Stomach (tissue), 9 donors: Measurements from ENCODE around the gene PHF21A. TPM values are rescaled to one million over a fixed set of nuclear protein-coding genes. Genes with fewer than 3 reads are reported as not detected.
A peak's percentile ranks its signal among the peaks of the same experiment; 100 is the strongest.
"Not testable (repeated sequence)": the region's sequence is repeated elsewhere in the genome, so short reads cannot be mapped to it uniquely, and the experiment has no call there.

ENCODE experiments used
- DNase-seq, 2 donors: peaks; one replicate each; pipeline versions ENCODE4 v3.0.0 to v3.0.0-alpha.2; 2013 to 2019
- H3K27ac ChIP-seq, 5 donors: fragments of 200-600 bp in 4 of 5; sonication (generic) in 4 of 5; one replicate each; pipeline ENCODE4 v1.5.1; 2013 to 2019; ENCODE audit warnings: mild to moderate bottlenecking in 1 of 5, moderate library complexity in 1 of 5
- H3K27me3 ChIP-seq, 3 donors: fragments of 200-600 bp; sonication (generic); one replicate each; pipeline ENCODE4 v1.5.1; 2017 to 2019; ENCODE audit warnings: mixed run types in 1 of 3
- H3K36me3 ChIP-seq, 4 donors: fragments of 200-600 bp; sonication (generic); 1 replicate in 3 of 4; 2 replicates in 1 of 4; pipeline ENCODE4 v1.5.1; 2016 to 2019
- H3K4me1 ChIP-seq, 4 donors: fragments of 200-600 bp; sonication (generic); one replicate each; pipeline ENCODE4 v1.5.1; 2016 to 2019
- H3K4me3 ChIP-seq, 4 donors: fragments of 200-600 bp; sonication (generic) in 3 of 4; one replicate each; pipeline ENCODE4 v1.5.1; 2016 to 2019; ENCODE audit warnings: mild to moderate bottlenecking in 1 of 4
- H3K9me3 ChIP-seq, 4 donors: fragments of 200-600 bp; sonication (generic); one replicate each; pipeline ENCODE4 v1.5.1; 2016 to 2019
- EP300 ChIP-seq: sonication (generic); formaldehyde crosslinking; IDR thresholded peaks from one replicate; pipeline ENCODE4 v1.6.1; 2017; ENCODE audit warnings: antibody characterized with exemption
- POLR2A ChIP-seq, 4 donors: fragments of 450-650 bp; IDR thresholded peaks; one replicate each; pipeline ENCODE4 v1.6.1; 2016; ENCODE audit warnings: antibody characterized with exemption in 4 of 4, control low read depth in 2 of 4, mild to moderate bottlenecking in 1 of 4, moderate library complexity in 1 of 4
- POLR2AphosphoS5 ChIP-seq, 3 donors: sonication (generic); formaldehyde crosslinking; IDR thresholded peaks; one replicate each; pipeline ENCODE4 v1.6.1; 2016; ENCODE audit warnings: antibody characterized with exemption in 3 of 3
- WGBS, 5 donors: extraction: QIAGEN DNeasy Blood & Tissue Kit in 3 of 5; methylation state at CpG; one replicate each; pipeline versions ENCODE4 v1.1.5 to v1.1.7; 2013 to 2018; 5-methylcytosine and 5-hydroxymethylcytosine counted together
- intact Hi-C: fragments of 100-400 bp; cut with DNase I; formaldehyde crosslinking; loops from one replicate; pipeline ENCODE4 v1.15.1; 2023; ENCODE audit warnings: low total_unique reads
- polyA plus RNA-seq, 3 donors: library from polyadenylated mRNA; stranded (reverse); fragments of 200-250 nt; gene quantifications; one replicate each; pipeline ENCODE4 v1.2.3, GENCODE V29; 2013
- total RNA-seq, 5 donors: library from RNA; depleted of rRNA; stranded (reverse); fragments of >200 nt; gene quantifications; one replicate each; pipeline versions ENCODE4 v1.1.0 to v1.2.3, GENCODE V29; 2014 to 2016
- TF ChIP-seq, protein P1 (sequence below), 7 experiments: fragments of 450-650 bp in 4 of 7; fragments of 200-600 bp in 3 of 7; sonication (generic) in 3 of 7; IDR thresholded peaks; one replicate each; pipeline ENCODE4 v1.5.1; 2016 to 2019; ENCODE audit warnings: antibody characterized with exemption in 7 of 7, control low read depth in 2 of 7, mild to moderate bottlenecking in 1 of 7
- donor health status: healthy with polysubstance abuse.
- donor health status: Bipolar disorder and iron deficiency.
- donor health status: healthy.

The PHF21A gene
- total and polyA plus RNA-seq, 8 donors: 6.1 to 67.0 (median 18.6) TPM

DNA sequence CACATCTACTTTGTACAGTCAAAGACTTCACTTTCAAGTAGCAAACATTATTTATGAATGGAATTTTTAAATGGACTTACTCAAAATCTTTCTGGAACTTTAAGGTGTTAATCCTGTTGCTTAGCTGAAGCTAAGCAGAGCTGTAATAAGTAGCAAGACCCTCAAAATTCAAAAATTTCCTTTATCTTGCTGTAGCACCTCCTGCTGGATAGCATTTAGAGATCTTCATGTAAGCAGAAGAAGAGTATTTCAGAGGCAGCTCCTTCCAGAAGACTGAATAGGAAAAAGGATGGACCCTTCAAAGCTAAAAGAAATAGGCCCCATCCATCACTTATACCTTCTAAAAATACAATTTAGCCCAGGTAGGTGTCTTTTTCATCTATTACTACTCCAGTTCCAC lies 3.4 kb downstream of the PHF21A start:
- peaks cover 18 to 74% (median 48%) of the 10 kb centered on the region in 4 donors for H3K4me1 ChIP-seq
- H3K36me3 ChIP-seq: no peaks in the 10 kb centered on the region
- H3K9me3 ChIP-seq: no peaks in the 10 kb centered on the region
- H3K27me3 ChIP-seq: no peaks in the 10 kb centered on the region
- peak overlapping the region in 2 of 5 donors; percentile 93 to 98 for H3K27ac ChIP-seq
- peak in 1 of 2 donors; percentile 10 for DNase-seq
- peak overlapping the region in 1 of 4 donors; percentile 88 for H3K4me3 ChIP-seq
- TF ChIP-seq EP300: no peak
- TF ChIP-seq, protein P1, sequence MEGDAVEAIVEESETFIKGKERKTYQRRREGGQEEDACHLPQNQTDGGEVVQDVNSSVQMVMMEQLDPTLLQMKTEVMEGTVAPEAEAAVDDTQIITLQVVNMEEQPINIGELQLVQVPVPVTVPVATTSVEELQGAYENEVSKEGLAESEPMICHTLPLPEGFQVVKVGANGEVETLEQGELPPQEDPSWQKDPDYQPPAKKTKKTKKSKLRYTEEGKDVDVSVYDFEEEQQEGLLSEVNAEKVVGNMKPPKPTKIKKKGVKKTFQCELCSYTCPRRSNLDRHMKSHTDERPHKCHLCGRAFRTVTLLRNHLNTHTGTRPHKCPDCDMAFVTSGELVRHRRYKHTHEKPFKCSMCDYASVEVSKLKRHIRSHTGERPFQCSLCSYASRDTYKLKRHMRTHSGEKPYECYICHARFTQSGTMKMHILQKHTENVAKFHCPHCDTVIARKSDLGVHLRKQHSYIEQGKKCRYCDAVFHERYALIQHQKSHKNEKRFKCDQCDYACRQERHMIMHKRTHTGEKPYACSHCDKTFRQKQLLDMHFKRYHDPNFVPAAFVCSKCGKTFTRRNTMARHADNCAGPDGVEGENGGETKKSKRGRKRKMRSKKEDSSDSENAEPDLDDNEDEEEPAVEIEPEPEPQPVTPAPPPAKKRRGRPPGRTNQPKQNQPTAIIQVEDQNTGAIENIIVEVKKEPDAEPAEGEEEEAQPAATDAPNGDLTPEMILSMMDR (IDR thresholded peaks at IDR 0.05): peak in 1 of 7 experiments; percentile 16
- intact Hi-C loops: no loop called here

DNA sequence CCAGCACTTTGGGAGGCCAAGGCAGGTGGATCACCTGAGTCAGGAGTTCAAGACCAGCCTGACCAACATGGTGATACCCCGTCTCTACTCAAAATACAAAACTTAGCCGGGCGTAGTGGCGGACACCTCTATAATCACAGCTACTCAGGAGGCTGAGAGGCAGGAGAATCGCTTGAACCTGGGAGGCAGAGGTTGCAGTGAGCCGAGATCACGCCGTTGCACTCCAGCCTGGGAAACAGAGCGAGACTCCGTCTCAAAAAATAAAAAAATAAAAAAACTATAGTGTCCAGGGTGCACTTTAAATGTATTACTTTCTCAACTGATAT lies 4.6 kb downstream of the PHF21A start:
- intact Hi-C loops, H3K4me3 ChIP-seq, H3K9me3 ChIP-seq, DNase-seq, H3K36me3 ChIP-seq, H3K27me3 ChIP-seq: not testable (repeated sequence)
- Histone ChIP-seq H3K27ac (peak overlapping the region in 3 of 5 donors; percentile 2 to 50 (median 34)), H3K4me1 (peaks cover 17 to 77% (median 49%) of the 10 kb centered on the region in 4 donors)
- 86 to 94% (median 91%) methylated on average over 10 of the region's 10 CpGs for WGBS, 5 donors

DNA sequence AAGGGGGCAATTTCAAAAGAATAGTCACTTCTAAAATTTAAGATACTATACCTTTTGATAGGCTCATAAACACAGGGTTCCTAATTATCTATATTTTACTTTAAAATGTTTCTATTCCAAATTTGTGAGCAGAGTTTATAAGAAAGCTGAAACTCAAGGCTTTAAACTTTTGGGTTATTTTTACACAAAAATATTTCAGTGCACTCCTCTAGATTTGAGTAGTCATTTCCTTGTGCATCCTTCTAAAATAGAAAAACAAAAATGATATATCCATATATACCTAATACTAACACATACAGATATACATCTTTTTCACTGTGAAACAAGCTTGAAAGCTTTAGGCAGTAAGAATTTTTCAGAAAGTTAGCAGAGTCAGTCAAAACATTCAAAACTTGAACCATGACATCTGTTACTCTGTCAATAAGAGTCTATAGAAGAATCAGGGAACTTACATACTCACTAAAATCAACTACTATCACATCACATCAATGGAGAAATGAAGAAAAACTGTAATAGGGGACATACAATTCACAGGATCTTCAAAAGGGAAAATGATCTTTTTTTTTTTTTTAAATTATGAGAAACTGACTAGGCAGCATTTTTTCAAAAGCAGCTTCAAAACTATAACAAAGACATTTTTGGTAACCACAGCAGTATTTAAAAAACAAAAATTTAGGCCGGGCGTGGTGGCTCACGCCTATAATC lies 5.1 kb downstream of the PHF21A start:
- intact Hi-C loops: no loop called here
- no peak for DNase-seq
- Histone ChIP-seq H3K36me3 (no peaks in the 10 kb centered on the region), H3K4me3 (no peak overlapping the region), H3K9me3 (no peaks in the 10 kb centered on the region), H3K4me1 (peaks cover 17 to 82% (median 52%) of the 10 kb centered on the region in 4 donors), H3K27ac (peak overlapping the region in 3 of 5 donors; percentile 2 to 50 (median 34)), H3K27me3 (no peaks in the 10 kb centered on the region)
- no peak for TF ChIP-seq POLR2AphosphoS5 (IDR thresholded peaks at IDR 0.05)
- no peak for TF ChIP-seq POLR2A (IDR thresholded peaks at IDR 0.05)
- TF ChIP-seq, protein P1 (IDR thresholded peaks at IDR 0.05): no peak
- no peak for TF ChIP-seq EP300
- 59 to 72% (median 62%) methylated on average over 3 of the region's 3 CpGs for WGBS, 5 donors

DNA sequence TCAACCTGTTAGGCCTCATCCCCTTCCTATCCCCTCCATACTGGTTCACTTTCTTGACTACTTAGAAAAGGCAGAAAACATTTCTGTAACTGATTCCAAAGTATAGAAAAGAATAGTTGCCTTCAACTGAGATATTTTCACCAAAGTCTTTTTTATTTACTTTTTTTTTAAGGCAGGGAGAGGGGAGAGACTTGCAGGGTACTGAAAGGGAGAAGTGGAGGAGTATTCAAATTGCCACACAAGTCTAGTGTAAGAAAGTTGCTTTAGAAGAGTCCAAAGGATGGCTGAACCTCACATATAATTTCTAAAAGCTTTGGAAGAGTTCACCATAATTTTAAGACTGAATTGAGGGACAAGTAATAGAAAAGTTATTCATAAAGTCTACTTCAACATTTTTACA lies 6.3 kb downstream of the PHF21A start:
- TF ChIP-seq EP300 (no peak), POLR2AphosphoS5 (IDR thresholded peaks at IDR 0.05) (no peak), POLR2A (IDR thresholded peaks at IDR 0.05) (no peak)
- TF ChIP-seq, protein P1 (IDR thresholded peaks at IDR 0.05): no peak
- intact Hi-C loops: no loop called here
- DNase-seq: no peak
- Histone ChIP-seq H3K4me1 (peaks cover 17 to 89% (median 53%) of the 10 kb centered on the region in 4 donors), H3K36me3 (no peaks in the 10 kb centered on the region), H3K27me3 (no peaks in the 10 kb centered on the region), H3K9me3 (no peaks in the 10 kb centered on the region), H3K4me3 (no peak overlapping the region), H3K27ac (peak overlapping the region in 2 of 5 donors; percentile 21 to 67)

DNA sequence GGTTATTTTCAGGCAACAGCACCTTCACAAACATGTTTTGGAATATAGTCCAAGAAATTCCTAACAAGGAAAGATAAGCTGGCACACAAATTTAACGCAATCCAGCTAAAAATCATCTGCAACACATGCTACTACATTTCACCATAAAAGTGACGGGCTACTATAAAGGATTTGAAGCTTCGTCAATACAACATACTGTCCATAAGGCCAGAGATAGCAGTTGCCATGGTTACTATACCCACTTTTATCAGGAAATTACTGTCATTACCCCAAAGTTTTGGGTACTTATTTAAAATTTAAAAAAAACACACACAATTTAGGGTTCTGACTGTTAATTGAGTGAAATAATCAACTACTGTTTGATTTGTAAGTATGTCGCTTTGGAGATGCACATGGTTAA lies 6.9 kb downstream of the PHF21A start:
- Histone ChIP-seq H3K36me3 (no peaks in the 10 kb centered on the region), H3K4me3 (no peak overlapping the region), H3K4me1 (peaks cover 17 to 92% (median 53%) of the 10 kb centered on the region in 4 donors), H3K9me3 (no peaks in the 10 kb centered on the region), H3K27me3 (no peaks in the 10 kb centered on the region), H3K27ac (peak overlapping the region in 3 of 5 donors; percentile 19 to 67 (median 45))
- TF ChIP-seq POLR2AphosphoS5 (IDR thresholded peaks at IDR 0.05) (no peak), EP300 (no peak), POLR2A (IDR thresholded peaks at IDR 0.05) (no peak)
- TF ChIP-seq, protein P1 (IDR thresholded peaks at IDR 0.05): no peak
- WGBS, 5 donors: 58 to 83% (median 73%) methylated on average over 4 of the region's 4 CpGs
- intact Hi-C loops: no loop called here
- no peak for DNase-seq
